Loucy (cell line): ENCODE data around the gene RGN.

Source experiments
- EZH2phosphoT487 ChIP-seq: fragments of 200-600 bp; IDR thresholded peaks from 2 replicates; pipeline ENCODE4 v1.6.1; 2018; ENCODE audit warnings: antibody characterized with exemption, mild to moderate bottlenecking, moderate library complexity, borderline replicate concordance
- TF ChIP-seq, protein P1 (sequence below): fragments of 200-600 bp; sonication (generic); conservative IDR thresholded peaks from 2 replicates; pipeline ENCODE4 v1.5.1; 2014; ENCODE audit warnings: mild to moderate bottlenecking, antibody characterized with exemption, low read length

DNA sequence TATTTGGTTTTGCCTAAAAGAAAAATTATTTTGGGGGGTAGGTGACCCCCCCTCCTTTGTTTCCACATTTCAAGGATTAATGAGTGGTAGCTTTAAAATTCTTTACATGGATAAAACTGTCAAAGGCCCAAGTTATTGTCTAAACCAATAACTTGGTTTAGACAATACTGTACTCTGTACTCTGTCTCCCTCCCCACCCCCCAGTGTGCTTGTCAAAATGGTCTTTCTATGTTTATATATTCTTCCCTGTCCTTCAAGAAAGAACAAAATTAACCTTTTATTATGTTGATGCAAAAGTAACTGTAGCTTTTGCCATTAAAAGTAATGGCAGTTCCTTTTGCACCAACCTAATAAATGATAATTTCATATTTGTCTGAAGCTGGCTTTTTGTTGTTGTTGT, 9.5 kb upstream of the RGN start:
- TF ChIP-seq, protein P1, sequence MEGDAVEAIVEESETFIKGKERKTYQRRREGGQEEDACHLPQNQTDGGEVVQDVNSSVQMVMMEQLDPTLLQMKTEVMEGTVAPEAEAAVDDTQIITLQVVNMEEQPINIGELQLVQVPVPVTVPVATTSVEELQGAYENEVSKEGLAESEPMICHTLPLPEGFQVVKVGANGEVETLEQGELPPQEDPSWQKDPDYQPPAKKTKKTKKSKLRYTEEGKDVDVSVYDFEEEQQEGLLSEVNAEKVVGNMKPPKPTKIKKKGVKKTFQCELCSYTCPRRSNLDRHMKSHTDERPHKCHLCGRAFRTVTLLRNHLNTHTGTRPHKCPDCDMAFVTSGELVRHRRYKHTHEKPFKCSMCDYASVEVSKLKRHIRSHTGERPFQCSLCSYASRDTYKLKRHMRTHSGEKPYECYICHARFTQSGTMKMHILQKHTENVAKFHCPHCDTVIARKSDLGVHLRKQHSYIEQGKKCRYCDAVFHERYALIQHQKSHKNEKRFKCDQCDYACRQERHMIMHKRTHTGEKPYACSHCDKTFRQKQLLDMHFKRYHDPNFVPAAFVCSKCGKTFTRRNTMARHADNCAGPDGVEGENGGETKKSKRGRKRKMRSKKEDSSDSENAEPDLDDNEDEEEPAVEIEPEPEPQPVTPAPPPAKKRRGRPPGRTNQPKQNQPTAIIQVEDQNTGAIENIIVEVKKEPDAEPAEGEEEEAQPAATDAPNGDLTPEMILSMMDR, result no peak
- TF ChIP-seq EZH2phosphoT487, result no peak
